Measurements from ENCODE around the gene CCDC78. TPM values are rescaled to one million over a fixed set of nuclear protein-coding genes. Genes with fewer than 3 reads are reported as not detected.
A peak's percentile ranks its signal among the peaks of the same experiment; 100 is the strongest.

Gene CCDC78
- polyA plus RNA-seq, 1 donor (not counting 4 experiments of a cell fraction or from before 2014, with no cell fraction given), result 2.5 TPM

GRCh38 chr16:674968-675883 is 51.0 kb downstream of the CCDC78 start, which contains the start of gene RHBDL1:
Gene RHBDL1 (plus strand): TSS chr16:675671. CDS start chr16:675791, 120 bp downstream.
- Histone ChIP-seq H3K9ac (ENCODE audit: control insufficient read depth, extremely low read depth, insufficient read depth, low read length) (peak within 1 kb of the TSS; percentile 47), H3K27ac (ENCODE audit: control insufficient read depth, insufficient read depth, low read length) (peak within 1 kb of the TSS; percentile 47), H3K36me3 (ENCODE audit: control insufficient read depth in 2 of 2, extremely low read depth in 1 of 2, insufficient read depth in 2 of 2, low read length in 2 of 2) (peaks cover 10 to 28% of the 10 kb centered on the region in 2 experiments), H3K9me3 (ENCODE audit: control insufficient read depth, low read depth, low read length) (no peaks in the 10 kb centered on the region), H3K4me2 (ENCODE audit: control insufficient read depth, extremely low read depth, insufficient read depth, low read depth, low read length) (peak within 1 kb of the TSS; percentile 79), H4K20me1 (ENCODE audit: control insufficient read depth, extremely low read depth, insufficient read depth, low read length) (no peaks in the 10 kb centered on the region), H3K27me3 (ENCODE audit: control insufficient read depth, extremely low read depth, insufficient read depth, low read length) (no peaks in the 10 kb centered on the region), H3K4me3 (ENCODE audit: control insufficient read depth in 2 of 3, extremely low read depth in 1 of 3, insufficient read depth in 2 of 3, low read depth in 1 of 3, low read length in 3 of 3) (peak within 1 kb of the TSS in 1 of 3 experiments; percentile 37), H3K9me1 (ENCODE audit: control insufficient read depth, extremely low read depth, insufficient read depth, low read length) (no peaks in the 10 kb centered on the region), H3K4me1 (ENCODE audit: control insufficient read depth, extremely low read depth, insufficient read depth, low read length) (peaks cover 23% of the 10 kb centered on the region), H3K79me2 (ENCODE audit: control insufficient read depth, insufficient read depth, low read length) (peaks cover 7% of the 10 kb centered on the region), H2AFZ (ENCODE audit: control insufficient read depth, low read length) (no peak within 1 kb of the TSS)
- DNase-seq (ENCODE audit: low read depth, low spot score) (no peak), FAIRE-seq (no peak)
- dilution Hi-C loops (cut with MboI; ENCODE audit: extremely low pct_ligation_motif_present, low sequenced_read_pairs), result no loop called here
- TF ChIP-seq, protein P1, sequence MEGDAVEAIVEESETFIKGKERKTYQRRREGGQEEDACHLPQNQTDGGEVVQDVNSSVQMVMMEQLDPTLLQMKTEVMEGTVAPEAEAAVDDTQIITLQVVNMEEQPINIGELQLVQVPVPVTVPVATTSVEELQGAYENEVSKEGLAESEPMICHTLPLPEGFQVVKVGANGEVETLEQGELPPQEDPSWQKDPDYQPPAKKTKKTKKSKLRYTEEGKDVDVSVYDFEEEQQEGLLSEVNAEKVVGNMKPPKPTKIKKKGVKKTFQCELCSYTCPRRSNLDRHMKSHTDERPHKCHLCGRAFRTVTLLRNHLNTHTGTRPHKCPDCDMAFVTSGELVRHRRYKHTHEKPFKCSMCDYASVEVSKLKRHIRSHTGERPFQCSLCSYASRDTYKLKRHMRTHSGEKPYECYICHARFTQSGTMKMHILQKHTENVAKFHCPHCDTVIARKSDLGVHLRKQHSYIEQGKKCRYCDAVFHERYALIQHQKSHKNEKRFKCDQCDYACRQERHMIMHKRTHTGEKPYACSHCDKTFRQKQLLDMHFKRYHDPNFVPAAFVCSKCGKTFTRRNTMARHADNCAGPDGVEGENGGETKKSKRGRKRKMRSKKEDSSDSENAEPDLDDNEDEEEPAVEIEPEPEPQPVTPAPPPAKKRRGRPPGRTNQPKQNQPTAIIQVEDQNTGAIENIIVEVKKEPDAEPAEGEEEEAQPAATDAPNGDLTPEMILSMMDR (optimal IDR thresholded peaks at IDR 0.05 in 1 of 3, IDR thresholded peaks at IDR 0.05 in 1 of 3, conservative IDR thresholded peaks at IDR 0.05 in 1 of 3; ENCODE audit: extremely low read depth in 1 of 3, insufficient read depth in 2 of 3, low read length in 3 of 3), result no peak
- TF ChIP-seq EZH2 (IDR thresholded peaks at IDR 0.05; ENCODE audit: low read length), result no peak

DNA sequence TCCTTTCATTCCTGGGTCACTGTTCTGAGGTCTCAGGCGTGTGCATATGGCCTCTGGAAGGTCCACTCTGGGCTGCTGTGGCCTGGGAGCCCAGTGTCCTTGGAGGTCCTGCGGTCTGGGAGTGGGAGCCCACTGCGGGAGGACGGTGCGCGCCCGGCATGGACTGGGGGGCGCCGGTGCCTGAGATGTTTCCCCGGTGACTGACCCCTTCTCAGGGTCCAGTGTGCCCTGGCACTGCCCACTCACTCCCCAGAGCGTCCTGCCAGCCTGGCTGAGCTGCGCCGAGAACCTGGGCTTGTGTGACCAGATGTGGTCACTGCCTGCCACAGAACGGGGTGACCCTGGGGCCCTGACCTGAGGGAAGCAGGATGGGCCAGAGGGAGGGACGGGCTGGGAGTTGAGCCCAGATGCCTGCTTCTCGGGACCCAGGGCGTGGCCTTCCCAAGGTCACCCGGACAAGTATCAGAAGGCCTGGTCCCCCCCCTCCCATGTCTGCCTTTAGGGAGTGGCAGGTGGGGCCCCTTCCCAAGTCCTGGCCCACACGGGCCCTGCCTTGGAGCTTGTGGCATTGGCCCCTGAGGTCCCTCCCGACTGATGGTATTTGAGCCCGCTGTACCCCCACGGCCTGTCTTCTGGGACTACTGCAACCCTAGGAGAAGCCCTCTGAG is 51.9 kb downstream of the CCDC78 start:
- no peak overlapping the region for H2AFZ ChIP-seq (ENCODE audit: control insufficient read depth, low read length)
- peaks cover 23% of the 10 kb centered on the region for H3K4me1 ChIP-seq (ENCODE audit: control insufficient read depth, extremely low read depth, insufficient read depth, low read length)
- no peaks in the 10 kb centered on the region for H3K27me3 ChIP-seq (ENCODE audit: control insufficient read depth, extremely low read depth, insufficient read depth, low read length)
- TF ChIP-seq, protein P1 (optimal IDR thresholded peaks at IDR 0.05 in 1 of 3, IDR thresholded peaks at IDR 0.05 in 1 of 3, conservative IDR thresholded peaks at IDR 0.05 in 1 of 3; ENCODE audit: extremely low read depth in 1 of 3, insufficient read depth in 2 of 3, low read length in 3 of 3), result no peak
- no peak for TF ChIP-seq EZH2 (IDR thresholded peaks at IDR 0.05; ENCODE audit: low read length)
- FAIRE-seq, result no peak
- H3K9ac ChIP-seq (ENCODE audit: control insufficient read depth, extremely low read depth, insufficient read depth, low read length), result no peak overlapping the region
- no peaks in the 10 kb centered on the region for H4K20me1 ChIP-seq (ENCODE audit: control insufficient read depth, extremely low read depth, insufficient read depth, low read length)
- no peaks in the 10 kb centered on the region for H3K9me1 ChIP-seq (ENCODE audit: control insufficient read depth, extremely low read depth, insufficient read depth, low read length)
- no peaks in the 10 kb centered on the region for H3K9me3 ChIP-seq (ENCODE audit: control insufficient read depth, low read depth, low read length)
- dilution Hi-C loops (cut with MboI; ENCODE audit: extremely low pct_ligation_motif_present, low sequenced_read_pairs), result no loop called here
- peaks cover 17 to 31% of the 10 kb centered on the region in 2 experiments for H3K36me3 ChIP-seq (ENCODE audit: control insufficient read depth in 2 of 2, extremely low read depth in 1 of 2, insufficient read depth in 2 of 2, low read length in 2 of 2)
- no peak overlapping the region for H3K4me2 ChIP-seq (ENCODE audit: control insufficient read depth, extremely low read depth, insufficient read depth, low read depth, low read length)
- no peak for DNase-seq (ENCODE audit: low read depth, low spot score)
- no peak overlapping the region for H3K4me3 ChIP-seq (ENCODE audit: control insufficient read depth in 2 of 3, extremely low read depth in 1 of 3, insufficient read depth in 2 of 3, low read depth in 1 of 3, low read length in 3 of 3)
- H3K79me2 ChIP-seq (ENCODE audit: control insufficient read depth, insufficient read depth, low read length), result peaks cover 14% of the 10 kb centered on the region
- H3K27ac ChIP-seq (ENCODE audit: control insufficient read depth, insufficient read depth, low read length), result no peak overlapping the region
